HG03196 (cell line): ENCODE results near the gene KCNJ6.

ENCODE experiments used
- ATAC-seq: cut with Tn5 transposase; IDR thresholded peaks from one replicate; pipeline ENCODE4 v1.9.1; 2021; ENCODE audit not compliant: unreplicated experiment

Gene KCNJ6

DNA sequence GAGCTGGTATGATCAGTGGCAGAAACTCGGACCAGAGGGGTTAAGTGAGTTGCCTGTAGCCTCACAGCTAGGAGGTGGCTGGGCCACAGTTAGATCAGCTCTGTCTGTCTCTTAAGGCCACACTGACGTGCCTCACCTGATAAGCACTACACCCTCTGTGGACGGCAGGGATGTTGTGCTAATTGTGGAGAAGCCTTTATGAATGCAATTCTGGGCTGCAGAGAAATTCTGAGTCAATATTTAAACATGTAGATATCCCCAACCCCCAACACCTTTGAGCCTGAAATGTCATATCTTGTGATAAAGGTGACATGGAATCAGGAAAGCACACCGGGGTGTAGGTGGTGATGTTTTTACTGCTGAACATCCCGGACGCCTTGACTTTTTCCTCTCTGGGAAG is 88.3 kb downstream of the KCNJ6 start:
- ATAC-seq, result no peak

DNA sequence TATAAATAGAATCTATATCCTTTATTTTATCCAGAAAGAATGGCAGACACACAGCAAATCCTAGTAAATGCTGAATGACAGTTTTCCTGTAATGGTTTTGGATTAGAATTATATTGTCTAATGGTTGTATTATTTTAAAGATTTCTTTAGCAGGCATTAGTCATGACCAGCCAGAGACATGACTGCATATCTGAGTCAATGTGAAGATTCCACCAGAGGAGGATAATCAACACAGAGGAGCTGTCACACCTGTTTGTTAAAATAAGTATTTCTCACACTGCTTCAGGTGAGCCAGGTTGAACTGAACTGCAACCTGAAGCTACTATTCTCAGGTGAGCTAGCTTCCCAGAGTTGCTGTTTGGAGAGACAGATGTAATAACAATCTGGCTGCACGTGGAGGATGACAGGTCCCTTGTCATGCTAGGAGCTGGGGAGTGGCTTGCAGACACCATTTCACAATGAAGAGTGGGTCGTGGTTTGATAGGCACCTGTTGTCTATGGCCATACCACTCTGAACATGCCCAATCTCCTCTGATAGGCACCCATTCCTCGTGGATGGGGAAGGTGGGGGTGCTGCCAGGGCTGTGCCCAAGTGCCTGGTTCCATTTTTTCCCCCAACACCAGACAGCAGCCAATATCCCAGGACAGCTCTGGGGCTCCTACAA is 94.3 kb downstream of the KCNJ6 start:
- ATAC-seq, result no peak

DNA sequence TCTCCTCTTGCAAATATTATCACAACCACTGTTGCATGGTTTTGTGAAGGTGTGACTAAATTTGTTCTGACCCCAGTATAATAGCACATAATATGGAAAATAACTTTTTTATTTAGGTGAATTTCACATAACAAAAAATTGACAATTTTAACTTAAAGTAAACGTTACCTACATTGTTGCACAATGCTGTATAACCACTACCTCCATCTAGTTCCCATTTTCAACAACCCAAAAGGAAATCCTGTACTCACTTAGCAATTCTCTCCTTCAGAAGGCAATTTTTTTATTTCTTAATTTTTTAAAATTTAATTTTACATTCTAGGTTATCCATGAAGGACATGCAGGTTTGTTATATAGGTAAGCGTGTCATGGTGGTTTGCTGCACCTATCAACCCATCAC is 95.2 kb downstream of the KCNJ6 start:
- no peak for ATAC-seq

DNA sequence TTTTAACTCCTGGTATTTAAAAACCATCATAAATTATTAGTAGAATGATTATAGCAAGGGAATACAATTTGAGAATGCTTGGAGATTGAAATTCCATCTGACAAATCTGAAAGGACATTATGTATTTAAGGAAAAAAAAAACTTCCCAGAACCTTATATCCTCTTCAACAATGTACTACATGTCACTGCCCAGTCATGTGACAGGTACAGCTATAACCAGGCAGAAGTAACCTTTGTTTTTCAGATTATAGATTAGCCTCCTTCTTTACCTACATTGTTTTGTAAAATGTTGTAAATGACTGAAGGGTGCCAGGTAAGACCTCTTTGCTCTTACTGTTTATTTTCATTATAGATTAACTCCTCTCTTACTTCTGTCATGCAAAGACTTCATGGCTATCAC is 96.9 kb downstream of the KCNJ6 start:
- no peak for ATAC-seq

DNA sequence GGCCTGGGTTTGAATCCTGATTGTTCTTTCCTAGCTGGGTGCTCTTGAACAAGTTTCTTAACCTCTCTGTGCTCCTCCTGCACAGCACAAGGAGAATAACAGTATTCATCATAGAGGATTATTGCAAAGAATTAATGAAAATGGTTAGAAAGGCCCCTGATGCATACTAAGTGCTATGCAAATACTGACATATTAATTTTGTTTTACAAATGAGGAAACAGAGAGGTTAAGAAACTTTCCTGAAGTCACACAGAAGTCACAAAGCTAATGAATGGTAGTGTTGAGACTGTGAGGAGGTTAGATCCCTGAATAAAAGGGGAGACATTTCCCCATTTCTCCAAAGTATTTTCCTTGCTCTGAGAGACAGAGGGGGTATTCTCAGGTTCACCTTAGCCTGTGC is 99.0 kb downstream of the KCNJ6 start:
- ATAC-seq, result no peak

DNA sequence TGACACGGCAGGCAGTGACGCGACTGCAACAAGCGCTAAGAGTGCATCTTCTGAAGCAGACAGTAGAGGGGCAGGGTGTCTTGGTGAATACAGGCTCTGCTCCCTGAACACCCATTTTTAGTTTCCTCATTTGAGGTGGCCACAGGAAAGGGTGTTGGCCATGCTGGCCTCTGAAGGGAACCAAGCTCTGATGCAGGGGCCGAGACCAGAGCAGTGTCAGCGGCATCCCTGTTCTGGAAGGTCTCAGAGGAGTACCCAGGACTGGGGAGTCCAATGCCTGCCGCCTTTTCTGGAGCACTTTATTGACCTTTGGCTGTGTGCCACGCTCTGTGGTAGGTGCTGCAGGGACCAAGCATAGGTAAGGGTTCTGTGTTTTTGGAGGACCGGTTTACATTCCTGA is 100.4 kb downstream of the KCNJ6 start:
- no peak for ATAC-seq

DNA sequence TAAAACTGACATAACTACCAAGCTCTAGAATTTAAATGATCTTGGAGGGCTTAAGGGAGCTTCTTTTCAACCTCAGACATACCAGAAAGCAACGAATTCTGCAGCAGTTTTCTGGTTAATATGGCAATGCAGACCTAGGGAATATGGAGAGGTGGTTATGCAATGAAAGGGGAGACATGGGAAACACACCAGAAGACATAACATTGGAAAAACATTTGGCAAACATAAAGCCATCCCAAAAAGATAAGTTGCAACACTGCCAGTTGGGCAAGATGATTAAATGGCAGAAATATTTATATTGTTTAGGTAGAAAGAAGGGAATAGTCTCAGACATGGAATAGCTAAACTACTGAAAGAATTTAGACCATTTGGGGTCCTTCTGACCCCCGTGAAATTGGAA is 104.5 kb downstream of the KCNJ6 start:
- no peak for ATAC-seq

DNA sequence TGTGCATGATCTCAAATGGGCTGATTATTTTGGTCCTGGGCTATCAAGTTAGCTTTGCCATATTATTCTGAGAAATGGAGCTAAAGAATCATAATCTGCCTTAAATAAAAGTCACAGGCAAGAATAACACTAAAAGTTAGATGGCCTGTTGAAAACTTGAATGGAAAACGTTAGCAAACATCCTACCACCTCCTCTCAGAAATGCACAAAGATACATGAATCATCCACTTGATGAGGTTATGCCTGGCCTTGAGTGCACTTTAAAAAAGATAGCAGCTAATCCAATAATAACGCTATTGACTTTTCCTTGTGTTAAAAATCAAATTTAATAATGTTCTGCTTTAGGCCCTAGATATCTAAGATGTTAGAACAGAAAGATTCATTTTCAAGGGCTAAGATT is 108.0 kb downstream of the KCNJ6 start:
- no peak for ATAC-seq

DNA sequence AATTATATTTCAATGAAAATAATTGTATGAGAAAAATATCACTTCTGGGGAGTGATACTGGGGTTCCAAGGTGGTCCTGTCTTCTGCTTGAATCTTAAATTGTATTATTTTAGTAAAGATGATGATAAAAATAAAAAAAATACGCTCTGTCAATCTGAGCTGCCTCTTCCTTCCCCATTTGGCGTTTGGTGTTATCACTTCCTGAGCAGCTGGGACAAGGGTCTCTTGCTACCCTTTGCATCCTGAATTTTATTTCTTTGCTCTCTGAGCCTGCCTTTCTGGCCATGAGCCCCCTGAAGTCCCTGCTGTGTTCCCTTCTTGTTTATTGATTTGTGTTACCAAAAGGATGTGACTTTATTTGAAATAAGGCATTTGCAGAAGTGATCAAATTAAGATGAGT is 111.0 kb downstream of the KCNJ6 start:
- no peak for ATAC-seq

DNA sequence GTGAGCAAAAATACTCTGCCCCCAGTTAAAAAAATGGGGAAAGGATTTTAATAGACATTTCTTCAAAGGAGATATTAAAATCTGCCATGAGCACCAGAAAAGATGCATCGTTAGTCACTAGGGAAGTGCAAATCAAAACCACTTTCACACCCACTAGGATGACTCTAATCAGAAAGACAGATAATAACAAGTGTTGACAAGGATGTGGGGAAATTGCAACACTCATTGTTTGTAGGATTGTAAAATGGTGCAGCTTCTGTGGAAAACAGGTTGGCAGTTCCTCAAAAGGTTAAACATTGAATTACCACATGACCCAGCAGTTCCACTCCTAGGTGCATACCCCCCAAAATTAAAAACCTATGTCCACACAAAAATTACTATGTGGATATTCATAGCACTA is 112.3 kb downstream of the KCNJ6 start:
- ATAC-seq, result no peak

DNA sequence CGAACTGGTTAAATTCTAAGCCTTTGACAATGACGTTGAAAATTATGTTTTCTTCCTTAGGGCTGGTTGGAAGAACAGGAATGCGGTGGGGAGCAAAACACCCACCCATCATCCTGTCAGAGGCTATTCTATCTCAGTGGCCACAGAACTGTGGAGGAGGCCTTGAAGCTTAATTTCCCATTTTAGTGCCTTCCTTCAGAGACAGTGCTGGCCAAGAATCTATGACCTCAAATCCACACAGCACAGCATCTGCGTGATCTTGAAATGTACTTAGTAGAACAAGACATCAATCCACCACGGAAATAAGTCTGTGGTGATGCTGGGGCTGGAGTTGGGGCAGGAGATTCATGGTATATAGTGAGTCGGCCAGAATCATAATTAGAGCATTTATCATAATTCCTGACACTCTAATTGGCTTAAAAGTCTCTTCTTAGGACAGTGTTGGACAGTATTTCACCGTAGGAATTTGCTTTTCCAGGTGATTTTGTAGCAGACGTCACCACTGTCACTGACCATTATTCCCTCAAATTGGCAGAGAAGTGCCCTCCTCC is 113.1 kb downstream of the KCNJ6 start:
- no peak for ATAC-seq

DNA sequence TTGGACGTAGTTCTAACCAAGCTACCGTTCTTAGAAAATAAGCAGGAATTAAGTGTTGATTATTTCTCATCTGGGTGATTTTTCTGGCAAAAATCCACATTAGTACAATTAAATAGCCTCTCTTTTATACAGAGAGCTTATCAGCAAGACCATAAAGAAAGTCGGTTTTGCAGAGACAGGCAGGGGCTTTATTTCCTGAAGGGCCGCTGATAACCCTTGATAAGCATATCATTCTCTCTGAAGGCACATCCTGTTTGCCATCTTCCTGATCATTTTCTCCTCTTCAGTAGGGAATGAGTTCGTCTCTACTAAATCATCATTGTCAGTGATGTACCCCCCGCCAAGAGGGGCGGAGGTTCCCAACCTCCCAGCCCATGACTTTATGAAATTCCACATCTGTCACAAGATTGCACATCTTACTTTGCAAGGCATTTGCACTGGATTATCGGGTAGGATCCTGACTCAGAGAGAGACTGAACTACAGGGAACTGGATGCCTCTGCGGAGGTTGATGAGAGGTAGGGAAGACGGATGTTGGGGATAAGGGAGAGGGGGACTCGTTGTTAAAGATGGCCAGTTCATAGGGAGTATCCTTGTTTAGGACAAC is 115.7 kb downstream of the KCNJ6 start:
- ATAC-seq, result no peak

DNA sequence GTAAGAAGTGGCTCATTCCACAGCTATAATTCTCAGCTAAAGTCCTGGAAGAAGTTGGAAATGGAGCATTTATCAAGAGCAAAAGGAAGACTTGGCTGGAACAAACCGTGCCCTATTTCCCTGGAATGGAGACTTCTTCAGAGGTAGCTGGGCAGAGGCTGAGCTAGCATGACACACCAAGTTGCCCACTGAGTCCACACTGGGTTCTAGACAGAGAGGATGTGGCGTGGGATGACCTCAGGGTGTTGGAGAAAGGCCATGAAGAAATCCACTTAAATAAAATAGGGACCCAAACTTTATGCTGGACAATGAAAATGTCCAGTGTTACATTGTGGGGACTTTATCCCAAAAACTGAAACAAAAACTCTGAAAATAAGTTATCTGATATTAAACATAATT is 116.2 kb downstream of the KCNJ6 start:
- no peak for ATAC-seq

DNA sequence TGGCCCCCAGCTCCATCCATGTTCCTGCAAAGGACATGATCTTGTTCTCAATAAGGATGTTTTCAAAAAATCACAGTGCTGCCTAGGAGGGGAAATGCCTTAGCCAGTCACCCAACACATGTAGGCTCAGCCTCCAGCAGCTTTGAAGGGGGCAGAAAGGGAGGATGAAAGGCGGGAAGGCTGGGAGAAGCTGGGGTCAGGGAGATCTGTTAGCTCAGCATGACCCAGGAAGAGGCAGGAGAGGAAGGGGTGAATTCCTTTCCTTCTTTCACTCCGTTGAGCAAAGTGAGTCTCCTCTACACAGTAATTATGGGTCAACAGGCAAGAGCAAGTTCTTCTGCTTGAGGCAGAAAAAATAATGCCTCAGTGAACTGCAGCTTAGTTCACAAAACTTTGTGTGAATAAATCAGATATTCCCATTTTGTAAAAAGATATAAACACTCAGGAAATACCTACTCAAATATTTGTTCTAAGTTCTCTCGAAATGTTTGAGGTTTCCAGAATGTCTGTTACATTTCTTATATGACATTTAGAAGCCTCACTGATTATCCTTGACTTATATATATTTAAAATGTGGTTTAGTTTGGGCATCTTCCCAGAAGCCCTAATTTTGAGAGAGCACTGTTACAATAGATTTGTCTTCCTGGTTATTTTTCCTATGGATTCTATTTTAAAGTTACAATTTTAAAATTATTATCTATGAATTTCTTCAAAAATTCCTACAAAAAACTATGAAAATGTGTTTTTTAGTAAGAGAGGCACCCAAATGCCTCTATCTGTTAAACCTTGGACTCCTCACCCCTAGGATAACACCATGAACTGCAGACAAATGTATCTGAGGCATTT is 116.8 kb downstream of the KCNJ6 start:
- ATAC-seq, result no peak

DNA sequence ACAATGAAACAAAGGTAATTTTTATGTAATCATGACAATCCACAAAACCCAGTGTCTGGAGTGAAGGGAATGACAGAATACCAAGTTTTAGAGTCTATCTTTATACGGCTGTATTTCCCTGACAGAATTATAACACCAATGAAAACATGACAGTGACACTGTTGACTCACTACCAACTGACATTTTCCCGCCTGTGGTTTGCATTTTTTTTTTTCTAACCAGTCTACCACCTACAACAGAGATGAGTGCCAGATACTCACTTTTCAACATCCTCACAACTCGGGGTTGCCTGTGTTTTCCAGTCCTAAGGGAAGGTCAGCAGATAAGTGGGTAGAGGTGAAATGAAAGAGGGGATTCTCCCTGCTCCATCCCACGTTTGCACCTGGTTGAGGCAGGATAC is 118.9 kb downstream of the KCNJ6 start:
- no peak for ATAC-seq

DNA sequence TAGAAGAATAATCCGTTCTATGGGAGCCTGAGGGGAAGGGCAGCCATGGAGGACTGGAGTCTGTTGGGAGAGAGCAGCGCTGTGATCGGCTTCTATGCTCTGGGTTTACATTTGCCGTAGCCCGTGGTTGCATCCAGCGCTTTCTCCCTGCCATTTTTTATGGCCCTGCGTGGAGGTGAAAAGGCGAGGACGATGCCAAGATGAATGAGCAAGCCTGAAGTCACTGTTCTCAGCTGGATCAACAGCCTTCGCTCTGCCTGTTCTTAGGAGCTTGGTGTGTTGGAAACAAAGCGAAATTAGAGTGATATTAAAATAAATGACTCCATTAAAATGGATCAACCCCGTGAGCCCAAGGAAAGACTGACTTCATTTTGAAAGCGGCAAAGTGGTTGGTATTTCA is 120.2 kb downstream of the KCNJ6 start:
- no peak for ATAC-seq

DNA sequence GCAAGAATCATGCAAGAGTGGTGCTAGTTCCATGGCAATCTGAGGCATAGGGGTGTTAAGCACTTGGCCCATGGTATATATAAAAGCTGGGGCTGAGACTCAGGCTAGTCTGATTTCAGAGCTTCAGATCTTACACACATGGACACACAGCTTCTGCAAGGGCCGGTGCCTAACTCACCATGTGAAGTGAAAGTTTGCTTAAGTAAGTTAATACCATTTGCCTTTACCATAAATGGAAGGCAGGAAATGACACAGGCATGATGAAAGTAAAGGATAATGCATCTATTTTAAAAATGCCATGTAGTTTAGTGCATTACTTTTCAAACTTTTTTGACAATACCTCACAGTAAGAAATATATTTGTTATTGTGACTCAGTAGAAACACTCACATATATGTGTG is 122.6 kb downstream of the KCNJ6 start:
- ATAC-seq, result no peak

DNA sequence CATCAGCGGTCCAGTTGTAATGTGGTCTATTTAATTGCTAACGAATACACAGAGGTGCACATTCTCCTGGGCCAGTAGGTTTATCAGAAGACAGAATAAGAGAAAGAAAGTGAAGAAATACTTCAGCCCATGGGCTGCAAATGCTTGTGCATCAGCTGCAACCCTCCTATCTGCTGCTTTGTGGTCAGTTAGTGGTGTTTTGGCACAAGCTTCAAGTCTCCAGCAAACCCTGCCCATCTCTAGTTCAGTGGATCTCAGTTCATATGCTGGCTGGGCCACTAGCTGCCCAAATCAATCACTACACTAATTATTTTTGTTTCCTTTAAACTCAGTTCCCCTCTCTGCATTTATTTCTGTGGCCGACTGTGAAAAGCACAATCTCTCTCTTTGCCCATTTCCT is 124.2 kb downstream of the KCNJ6 start:
- no peak for ATAC-seq

DNA sequence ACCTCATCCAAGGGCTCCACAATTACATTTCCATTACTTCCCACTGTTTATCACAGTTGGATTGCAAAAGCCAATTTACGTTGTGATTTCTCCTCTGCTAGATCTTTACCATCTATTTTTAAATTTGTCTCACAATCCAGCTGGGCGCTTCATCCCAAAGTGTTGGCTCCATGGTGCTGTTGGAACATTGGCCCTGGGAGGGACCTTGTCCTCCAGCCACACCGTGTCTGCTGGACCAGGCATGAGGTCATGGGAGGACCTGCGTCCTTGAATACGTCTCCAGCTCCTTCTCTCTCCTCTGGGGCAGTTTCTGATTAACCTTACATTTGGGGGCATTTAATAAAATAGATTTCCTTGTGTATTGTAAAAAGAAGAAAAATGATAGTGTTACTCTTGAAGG is 125.4 kb downstream of the KCNJ6 start:
- ATAC-seq, result no peak

DNA sequence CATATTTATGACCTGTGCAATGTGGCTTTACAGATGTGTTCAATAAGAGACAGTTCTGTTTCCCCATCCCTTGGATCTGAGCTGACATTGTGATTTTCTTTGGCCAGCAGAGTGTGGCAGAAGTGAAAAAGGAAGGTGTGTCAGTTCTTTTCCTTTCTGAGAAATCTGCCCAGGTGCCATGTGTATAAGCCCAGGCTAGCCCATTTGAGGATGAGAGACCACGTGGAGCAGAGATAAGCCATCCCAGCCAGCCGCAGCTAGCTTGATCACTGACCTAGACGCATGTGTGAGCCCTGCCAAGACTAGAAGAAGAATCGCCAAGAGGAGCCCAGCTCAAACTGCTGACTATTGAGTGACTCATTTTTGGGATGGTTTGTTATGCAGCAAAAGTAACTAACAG is 127.8 kb downstream of the KCNJ6 start:
- ATAC-seq, result no peak

DNA sequence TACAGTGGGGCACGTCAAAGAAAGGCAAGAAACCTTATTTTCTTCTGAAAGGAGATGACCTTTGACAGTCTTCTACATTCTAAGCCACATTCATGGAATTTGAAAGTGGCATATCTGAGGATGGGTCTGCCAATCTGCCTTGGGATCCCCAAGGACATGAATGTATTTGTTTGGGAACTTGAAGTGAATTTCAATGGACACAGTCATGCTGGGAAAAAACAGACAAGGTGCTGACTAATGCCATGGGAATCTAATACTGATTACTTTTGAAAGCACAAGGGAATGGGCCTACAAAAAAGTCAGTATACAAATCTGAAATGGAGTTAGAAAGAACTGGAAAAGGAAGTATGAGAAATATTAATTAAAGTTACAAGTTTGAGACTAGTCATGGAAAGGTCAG is 128.8 kb downstream of the KCNJ6 start:
- no peak for ATAC-seq
